Daoy (cell line): ENCODE results near the gene DMP1. TPM values are rescaled to one million over a fixed set of nuclear protein-coding genes. Genes with fewer than 3 reads are reported as not detected.

Experiments
- DNase-seq: peaks from one replicate; pipeline ENCODE4 v3.0.0-alpha.2; 2015; ENCODE audit warnings: low read depth
- total RNA-seq: library from RNA; depleted of rRNA; stranded (reverse); fragments of >200 nt; shearing (Covaris generic); gene quantifications from 2 replicates; pipeline ENCODE4 v1.2.3, GENCODE V29; 2014; rRNA removed

DMP1 gene, protein sequence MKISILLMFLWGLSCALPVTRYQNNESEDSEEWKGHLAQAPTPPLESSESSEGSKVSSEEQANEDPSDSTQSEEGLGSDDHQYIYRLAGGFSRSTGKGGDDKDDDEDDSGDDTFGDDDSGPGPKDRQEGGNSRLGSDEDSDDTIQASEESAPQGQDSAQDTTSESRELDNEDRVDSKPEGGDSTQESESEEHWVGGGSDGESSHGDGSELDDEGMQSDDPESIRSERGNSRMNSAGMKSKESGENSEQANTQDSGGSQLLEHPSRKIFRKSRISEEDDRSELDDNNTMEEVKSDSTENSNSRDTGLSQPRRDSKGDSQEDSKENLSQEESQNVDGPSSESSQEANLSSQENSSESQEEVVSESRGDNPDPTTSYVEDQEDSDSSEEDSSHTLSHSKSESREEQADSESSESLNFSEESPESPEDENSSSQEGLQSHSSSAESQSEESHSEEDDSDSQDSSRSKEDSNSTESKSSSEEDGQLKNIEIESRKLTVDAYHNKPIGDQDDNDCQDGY
- total RNA-seq: not detected in 2 replicates

DNA sequence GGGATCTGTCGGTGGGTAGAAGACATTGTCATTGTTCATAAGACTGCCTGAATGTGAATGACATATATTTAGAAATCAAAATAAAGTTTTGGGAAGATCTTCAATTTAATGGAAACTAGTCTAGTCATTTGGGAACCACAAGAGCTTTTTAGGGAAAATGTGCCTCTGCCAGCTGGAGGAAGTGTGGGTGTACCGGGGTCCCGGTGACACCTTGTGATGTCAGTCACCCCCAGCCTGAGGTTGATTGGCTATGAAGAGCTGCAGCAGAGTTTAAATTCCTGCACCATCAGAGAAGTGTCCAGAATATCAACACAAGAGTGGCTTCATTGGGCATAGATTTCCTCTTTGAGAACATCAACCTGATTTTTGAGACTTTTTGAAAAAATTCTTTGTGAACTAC, at the start of gene DMP1:
Gene DMP1 (plus strand): TSS at position 301 of the 400 bp plus-strand sequence. CDS start 6,213 bp downstream, outside the sequence.
- no peak for DNase-seq

DNA sequence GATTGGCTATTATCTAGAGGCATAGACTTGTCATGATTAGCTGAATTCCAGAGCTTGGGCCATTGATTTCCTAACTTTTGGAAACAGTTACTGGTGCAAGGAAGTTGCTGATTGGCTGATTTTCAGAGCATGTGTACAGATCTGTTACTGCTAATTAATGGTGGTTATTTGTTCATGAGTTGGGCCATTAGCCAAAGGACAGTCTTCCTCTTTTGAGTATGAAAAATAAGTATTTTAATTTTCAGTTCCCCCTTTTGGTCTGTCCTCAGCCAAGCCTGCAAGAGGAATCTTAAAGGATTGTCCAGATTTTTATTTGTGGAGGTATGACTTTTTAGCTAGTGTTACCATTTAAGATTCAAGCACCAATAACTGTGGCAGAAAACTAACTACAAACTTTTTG, 48.7 kb upstream of the DMP1 start:
- no peak for DNase-seq

DNA sequence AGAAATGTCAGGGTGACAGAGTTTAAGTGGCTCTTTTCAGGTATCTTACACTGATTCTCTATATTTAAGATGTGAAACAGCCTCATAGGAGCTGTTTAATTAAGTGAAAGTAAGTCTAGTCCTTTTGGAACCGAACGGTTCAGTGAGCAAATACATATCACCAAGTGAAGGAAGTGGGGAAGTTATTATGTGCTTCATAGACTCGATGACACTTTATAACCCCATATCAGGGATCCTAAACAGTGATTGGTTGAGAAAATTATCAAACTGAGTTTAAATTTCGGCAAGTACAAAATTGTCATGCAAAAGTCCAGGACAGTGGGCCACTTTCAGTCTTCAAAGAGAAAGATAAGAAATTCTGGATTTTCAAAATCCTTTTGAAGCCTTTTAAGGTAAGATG, 41.9 kb upstream of the DMP1 start, which contains the start of gene DSPP:
Gene DSPP (plus strand): TSS at position 301 of the 400 bp plus-strand sequence. CDS start 2,380 bp downstream, outside the sequence.
- no peak for DNase-seq

DNA sequence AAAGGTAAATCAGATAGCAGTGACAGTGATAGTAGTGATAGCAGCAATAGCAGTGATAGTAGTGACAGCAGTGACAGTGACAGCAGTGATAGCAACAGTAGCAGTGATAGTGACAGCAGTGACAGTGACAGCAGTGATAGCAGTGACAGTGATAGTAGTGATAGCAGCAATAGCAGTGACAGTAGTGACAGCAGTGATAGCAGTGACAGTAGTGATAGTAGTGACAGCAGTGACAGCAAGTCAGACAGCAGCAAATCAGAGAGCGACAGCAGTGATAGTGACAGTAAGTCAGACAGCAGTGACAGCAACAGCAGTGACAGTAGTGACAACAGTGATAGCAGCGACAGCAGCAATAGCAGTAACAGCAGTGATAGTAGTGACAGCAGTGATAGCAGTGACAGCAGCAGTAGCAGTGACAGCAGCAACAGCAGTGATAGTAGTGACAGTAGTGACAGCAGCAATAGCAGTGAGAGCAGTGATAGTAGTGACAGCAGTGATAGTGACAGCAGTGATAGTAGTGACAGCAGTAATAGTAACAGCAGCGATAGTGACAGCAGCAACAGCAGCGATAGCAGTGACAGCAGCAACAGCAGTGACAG, 35.7 kb upstream of the DMP1 start:
- no peak for DNase-seq

DNA sequence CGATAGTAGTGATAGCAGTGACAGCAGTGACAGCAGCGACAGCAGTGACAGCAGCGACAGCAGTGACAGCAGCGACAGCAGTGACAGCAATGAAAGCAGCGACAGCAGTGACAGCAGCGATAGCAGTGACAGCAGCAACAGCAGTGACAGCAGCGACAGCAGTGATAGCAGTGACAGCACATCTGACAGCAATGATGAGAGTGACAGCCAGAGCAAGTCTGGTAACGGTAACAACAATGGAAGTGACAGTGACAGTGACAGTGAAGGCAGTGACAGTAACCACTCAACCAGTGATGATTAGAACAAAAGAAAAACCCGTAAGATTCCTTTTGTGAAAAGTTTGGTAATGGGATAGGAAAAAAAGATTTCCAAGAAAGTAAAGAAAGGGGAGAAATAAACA, 33.8 kb upstream of the DMP1 start:
- no peak for DNase-seq

DNA sequence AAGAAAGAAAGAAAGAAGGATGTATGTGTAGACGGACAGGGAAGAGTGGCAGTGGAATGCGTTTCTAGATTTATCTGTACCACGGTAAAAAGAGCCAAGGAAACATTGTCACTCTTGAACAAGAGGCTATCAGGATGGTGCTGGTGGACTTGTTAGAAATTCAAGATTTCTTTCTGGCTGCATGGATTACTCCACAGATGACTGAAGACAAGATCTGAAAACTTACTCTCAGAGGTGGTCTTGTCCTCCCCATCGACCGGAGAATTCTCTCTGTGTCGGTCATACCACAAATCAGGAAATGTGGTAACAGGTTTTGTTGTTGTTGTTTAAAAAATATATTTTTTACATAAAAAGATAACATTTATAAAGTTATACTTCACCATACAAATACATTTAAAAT, 30.0 kb upstream of the DMP1 start:
- no peak for DNase-seq

DNA sequence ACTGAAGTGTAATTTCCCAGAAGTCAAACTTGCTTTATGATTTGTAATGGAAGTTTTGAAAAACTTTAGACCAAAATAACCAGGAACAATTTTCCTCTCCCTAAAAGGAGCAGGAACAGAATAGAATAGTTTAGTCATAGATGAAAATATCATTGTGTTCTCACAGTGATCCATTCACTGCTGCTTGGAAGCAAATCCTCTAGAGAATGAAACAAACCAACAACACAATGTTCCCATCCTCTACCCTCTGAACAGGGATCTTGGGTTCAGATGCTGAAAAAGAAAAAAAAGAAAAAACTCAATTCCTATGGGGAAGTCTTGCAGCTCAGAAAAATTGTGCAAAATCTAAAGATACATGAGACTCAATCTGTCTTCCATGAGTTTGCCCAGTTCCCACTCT, 29.6 kb upstream of the DMP1 start:
- DNase-seq: no peak

DNA sequence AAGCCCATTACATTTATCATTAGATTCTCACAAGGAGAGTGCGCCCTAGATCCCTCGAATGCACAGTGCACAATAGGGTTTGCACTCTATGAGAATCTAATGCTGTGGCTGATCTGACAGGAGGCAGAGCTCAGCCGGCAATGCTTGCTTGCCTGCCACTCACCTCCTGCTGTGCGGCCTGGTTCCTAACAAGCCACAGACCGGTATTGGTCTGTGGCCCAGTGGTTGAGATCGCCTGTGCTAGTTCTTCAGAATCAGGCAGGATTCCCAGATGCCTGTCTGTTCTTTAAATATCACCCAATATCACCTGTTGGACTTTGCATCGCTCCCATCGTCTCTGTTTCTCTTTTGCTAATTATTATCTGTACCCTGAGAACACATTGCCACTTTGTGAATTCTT, 27.8 kb upstream of the DMP1 start:
- DNase-seq: no peak

DNA sequence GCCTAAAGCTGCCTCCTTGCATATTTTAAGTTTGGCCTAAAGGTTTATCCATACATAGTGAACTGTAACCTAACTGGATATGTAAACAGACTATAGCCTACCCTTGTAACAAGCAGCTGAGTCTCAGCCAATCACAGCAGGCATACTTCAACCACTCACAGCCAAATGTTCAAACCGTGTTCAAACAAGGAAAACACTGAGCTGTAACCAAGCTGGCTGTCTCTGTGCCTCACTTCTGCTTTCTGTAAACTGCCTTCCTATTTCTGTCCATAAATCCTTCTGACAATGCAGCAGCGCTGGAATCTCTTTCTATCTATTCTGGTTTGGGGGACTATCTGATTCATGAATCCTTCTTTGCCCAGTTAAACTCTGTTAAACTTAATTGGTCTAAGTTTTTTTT, 25.4 kb upstream of the DMP1 start:
- no peak for DNase-seq

DNA sequence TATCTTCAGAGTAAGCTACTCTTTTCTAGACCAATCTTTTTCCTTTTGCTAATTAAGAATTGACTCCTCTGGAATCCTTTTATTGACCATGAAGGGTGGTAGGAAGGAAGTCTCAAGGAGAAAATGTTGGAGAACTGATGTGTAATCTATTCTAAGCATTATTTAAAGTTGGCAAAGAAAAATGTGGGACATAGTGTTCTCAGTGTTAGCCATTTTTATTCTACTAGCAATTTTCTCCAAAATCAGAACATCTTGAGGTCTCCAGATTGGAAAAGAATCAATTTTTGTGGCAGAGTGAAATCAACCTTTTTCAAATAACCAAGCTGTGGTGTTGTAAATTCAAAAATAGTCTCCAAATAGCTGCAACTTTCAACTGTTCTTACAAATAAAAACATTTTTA, 18.4 kb upstream of the DMP1 start:
- no peak for DNase-seq

DNA sequence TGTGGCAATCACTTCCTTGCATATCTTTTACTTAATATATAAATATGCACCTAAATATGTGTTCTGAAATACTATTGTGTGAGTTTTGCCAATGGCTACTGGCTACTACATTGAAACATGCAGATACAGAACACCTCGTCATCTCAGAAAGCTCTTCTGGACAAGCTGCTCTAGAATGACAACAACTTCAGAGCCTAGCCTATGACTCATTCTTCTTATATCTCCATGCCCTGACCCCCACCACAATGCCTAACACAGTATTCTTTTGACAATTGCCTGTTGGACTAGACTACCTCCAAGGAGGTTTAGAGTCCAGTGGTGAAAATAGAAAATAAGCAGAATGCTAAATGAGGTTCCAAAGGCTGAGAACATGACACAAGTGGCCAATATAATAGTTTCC, 17.6 kb upstream of the DMP1 start:
- peak; percentile 3 for DNase-seq

DNA sequence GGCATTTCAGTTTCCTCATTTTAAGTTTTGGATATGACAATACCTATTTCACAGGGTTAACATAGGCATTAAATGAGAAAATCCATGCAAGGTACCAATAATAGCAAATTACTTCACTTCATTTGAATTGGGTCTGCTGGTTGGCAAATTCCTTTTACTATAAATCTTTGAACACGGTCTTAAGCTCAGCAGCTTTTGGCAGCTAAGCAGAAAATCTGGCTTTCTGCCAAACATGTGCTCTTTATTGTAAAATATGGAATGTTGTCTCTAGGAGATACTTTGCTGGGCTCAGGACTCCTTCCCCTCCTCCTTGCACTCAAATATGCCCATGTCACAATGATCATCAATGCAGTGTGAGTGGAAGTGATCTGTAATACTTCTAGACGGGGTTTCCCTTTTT, 16.8 kb upstream of the DMP1 start:
- DNase-seq: no peak

DNA sequence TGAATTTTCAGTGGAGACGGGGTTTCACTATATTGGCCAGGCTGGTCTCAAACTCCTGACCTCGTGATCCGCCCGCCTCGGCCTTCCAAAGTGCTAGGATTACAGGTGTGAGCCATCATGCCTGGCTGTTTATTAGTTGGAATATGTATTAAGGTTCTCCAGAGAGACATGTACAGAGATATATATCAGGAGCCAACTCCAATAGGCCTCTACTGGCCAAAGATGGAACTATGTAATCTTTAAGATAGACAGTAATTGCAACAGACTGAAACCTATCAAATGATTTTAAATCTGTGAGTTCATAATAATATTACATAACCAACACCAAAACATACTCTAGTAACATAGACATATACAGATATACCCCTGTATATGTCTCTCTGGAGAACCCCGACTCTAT, 5.8 kb upstream of the DMP1 start:
- no peak for DNase-seq

DNA sequence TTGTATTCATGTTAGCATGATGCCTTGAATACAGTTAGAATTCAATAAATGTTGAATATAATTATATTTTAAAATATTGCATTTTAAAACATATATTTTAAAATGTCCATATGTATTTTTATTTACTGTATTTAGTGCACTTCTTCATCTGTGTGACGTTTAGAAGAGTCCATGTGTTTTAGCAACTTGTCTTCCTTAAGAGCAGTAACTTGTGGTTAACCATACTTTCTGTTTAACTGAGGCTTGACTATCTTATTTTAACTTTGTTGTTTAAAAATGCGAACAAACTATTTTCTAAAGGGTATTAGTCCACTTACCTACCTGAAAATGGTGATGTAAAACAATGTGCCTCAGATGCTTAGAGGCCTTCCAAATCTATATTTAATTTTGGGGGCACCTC, 858 bp downstream of the DMP1 start:
- no peak for DNase-seq

DNA sequence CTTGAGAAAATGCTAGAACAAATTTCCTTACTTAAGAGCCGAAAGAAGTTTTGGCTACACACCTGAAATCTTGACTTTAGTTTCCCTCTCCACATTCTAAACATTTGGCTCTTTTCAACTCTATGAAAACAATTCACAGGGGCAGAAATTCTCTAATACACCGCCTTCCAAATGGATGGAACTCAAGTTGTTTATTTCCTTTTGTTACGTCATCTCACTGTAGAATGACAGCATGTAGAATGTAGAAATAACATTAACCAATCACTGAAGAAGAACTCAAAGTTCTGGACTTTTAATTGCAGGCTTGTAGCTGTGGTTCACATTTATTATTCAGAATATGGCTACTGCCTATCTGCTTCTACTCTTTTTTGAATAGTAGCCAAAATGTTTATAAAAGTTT, 1.9 kb downstream of the DMP1 start:
- no peak for DNase-seq

DNA sequence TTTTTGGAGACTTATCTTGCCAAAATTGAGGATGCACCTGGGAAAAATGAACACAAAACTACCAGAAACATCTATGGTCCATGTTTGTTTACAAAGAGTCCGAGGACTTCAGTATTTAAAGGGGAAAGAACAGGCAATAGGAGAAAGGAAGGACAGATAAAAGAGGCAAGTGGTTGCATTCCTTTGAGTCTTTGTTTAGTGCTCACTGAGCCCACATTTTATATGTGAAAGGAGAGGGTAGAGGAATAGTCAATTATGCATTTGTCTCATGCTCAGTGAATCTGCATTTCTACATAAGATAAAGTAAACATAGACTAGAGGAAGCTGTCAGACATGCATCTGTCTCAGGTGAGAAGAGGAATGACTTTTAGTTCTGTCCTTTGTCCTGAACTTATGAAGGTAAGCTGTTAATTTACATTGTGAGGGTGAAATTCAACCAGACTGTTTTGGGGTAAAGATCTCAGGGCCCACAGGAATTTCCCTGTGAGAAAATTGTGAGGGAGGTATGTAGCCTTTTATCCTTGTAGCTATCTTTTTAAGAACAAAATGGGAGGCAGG, 4.5 kb downstream of the DMP1 start:
- DNase-seq: no peak

DNA sequence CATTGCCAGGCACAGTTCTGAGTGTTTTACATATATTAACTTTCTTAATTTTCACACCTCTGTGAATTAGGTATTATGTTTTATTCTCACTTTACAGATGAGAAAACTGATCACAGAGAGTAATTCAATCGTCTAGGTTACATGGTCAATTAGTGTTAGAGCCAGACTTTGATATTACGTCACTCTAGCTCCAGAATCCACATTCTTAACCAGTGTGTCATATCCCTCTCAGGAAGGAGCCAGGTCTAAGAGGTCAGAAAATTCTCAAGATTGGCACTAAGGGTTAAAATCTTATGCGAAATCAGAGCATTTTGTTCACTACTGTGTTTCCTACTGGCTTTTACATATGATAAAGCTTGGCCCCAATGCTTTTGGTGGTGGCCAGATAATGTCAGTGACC, 7.4 kb downstream of the DMP1 start:
- peak; percentile 62 for DNase-seq

DNA sequence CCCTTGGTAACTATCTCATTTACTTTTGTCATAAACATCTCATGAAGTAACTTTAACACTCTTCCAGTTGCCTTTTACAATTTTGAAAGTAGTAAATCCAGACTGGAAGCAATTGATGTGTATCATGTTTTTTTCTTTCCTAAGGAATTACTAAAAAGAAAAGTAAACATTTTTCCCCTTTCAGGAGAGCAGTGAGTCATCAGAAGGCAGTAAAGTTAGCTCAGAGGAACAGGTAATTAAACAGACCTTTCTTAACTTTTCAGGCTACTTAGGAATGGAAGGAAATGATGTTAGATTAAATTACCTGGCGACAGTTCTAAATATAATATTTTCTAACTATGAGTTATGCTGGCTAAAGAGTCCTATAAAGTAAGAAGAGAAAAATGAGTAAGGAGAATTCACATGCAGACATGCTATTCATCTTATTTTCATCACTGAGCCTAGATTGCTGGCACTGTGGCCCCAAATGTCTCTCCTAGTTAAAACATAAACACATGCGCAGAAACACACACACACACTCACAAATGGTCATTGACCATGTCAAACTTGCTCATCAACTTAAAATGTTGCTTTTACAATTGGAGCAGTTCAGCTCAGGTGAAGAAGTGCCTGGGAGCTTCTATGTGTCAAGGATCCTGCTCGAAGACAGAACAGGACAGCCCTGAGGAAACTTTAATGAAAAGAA, 9.3 kb downstream of the DMP1 start:
- DNase-seq: no peak

DNA sequence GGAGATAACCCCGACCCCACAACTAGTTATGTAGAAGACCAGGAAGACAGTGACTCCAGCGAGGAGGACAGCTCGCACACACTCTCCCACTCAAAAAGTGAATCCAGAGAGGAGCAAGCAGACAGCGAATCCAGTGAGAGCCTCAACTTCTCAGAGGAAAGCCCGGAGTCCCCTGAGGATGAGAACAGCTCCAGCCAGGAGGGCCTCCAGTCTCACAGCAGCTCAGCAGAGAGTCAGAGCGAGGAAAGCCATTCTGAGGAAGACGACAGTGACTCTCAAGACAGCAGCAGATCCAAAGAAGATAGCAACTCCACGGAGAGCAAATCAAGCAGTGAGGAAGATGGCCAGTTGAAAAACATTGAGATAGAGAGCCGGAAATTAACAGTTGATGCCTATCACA, 12.8 kb downstream of the DMP1 start:
- DNase-seq: no peak

DNA sequence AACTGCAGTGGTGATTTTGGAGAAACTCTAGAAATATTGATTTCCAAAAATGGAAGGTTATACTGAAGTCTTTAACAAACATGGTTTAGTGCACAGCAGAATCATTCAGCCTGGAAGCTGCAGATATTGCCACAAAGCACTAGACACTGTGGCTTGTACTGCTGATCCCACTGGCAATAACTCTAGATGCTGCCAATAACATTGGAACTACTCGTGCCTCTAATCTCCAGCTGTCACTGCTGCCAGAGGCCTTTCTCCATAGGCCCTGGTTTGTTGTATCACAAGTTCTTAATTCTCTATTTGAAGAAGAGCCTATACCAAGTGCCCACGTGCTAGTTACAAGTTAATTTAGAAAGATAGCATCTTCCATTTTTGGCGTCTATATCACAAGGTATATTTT, 19.3 kb downstream of the DMP1 start:
- DNase-seq: no peak

DNA sequence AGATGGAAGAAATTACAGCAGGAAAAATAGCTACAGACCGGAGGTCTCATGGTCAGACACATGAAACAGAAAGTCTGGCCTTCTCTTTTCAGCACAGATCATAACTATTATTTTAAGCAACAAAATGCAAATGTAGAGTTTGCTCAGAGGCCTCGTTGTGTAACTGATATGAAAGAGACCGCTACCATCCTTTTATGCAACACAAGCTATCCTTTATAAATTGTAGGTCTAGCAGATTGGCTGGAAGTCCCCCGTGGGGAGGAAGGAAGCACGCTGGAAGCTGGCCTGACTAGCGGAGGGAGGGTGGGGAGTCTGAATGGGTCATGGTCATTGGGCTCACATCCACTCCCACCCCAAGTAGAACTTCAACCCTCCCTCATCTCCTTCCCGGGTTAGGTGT, 27.7 kb downstream of the DMP1 start:
- DNase-seq: no peak

DNA sequence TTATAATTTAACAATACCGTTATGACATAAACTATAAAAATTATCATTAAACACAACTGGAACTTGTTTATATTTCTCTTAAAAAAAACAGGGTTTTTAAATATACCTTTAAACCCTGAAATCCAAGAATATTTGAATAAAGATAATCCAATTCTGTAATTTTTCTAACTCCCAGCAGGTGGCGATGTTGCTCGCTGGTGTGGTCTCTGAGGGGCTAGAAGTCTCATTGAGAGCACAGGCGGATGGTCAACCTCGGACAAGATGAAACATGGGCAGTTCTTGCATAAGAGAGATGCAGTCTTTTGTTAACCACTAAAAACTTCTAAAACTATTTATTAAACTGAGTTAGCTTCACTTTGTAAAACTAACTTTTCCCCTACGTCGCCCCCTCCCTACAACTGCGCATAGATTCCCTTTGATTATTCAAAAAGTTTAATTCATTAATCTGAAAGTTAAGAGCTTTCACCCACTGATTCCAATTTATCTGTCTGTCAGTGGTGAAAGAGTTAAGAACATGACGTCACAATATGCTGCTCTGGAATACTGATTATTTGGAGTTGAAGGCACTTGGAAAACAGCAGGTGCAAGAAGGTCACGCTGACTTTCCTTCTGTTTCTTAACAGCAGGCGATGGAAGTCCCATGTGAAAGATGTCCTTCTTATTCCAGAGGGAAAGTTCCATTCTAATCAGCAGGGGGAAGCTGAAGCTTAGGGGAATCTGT, 29.5 kb downstream of the DMP1 start:
- peak; percentile 48 for DNase-seq
